Mesenchymal stem cell (in vitro differentiated cells and primary cell): Measurements from ENCODE around the gene OTOP3.

Source experiments
- DNase-seq: peaks from one replicate; pipeline ENCODE4 v3.0.0-alpha.2; 2013
- H2AFZ ChIP-seq: one replicate; pipeline ENCODE4 v1.6.1; 2013; ENCODE audit warnings: low read depth, mild to moderate bottlenecking, control low read depth, inconsistent platforms, low read length, moderate library complexity
- H2AK5ac ChIP-seq: 2 replicates; pipeline ENCODE4 v1.6.1; 2013; ENCODE audit warnings: low read length, moderate library complexity, mild to moderate bottlenecking, inconsistent platforms; ENCODE audit not compliant: severe bottlenecking
- H2BK120ac ChIP-seq: one replicate; pipeline ENCODE4 v1.6.1; 2013; ENCODE audit warnings: low read depth, mild to moderate bottlenecking, inconsistent platforms, low read length, moderate library complexity
- H2BK12ac ChIP-seq, 2 experiments: one replicate each; pipeline ENCODE4 v1.6.1; 2013; ENCODE audit warnings: inconsistent platforms in 2 of 2, low read length in 2 of 2, mild to moderate bottlenecking in 2 of 2, moderate library complexity in 2 of 2, control low read depth in 1 of 2
- H2BK15ac ChIP-seq: one replicate; pipeline ENCODE4 v1.6.1; 2013; ENCODE audit warnings: mild to moderate bottlenecking, low read depth, inconsistent platforms; ENCODE audit not compliant: poor library complexity, severe bottlenecking
- H2BK5ac ChIP-seq: 2 replicates; pipeline ENCODE4 v1.6.1; 2013; ENCODE audit warnings: low read depth, mild to moderate bottlenecking, low read length, control low read depth, inconsistent platforms; ENCODE audit not compliant: poor library complexity, severe bottlenecking
- H3K14ac ChIP-seq, 2 experiments: one replicate each; pipeline ENCODE4 v1.6.1; 2013; ENCODE audit warnings: inconsistent platforms in 2 of 2, low read length in 2 of 2, control low read depth in 1 of 2, mild to moderate bottlenecking in 1 of 2, moderate library complexity in 1 of 2
- H3K18ac ChIP-seq, 2 experiments: one replicate each; pipeline ENCODE4 v1.6.1; 2013; ENCODE audit warnings: inconsistent platforms in 2 of 2, low read length in 2 of 2, control low read depth in 1 of 2, low read depth in 1 of 2, mild to moderate bottlenecking in 1 of 2
- H3K23ac ChIP-seq, 2 experiments: one replicate each; pipeline ENCODE4 v1.6.1; 2013; ENCODE audit warnings: inconsistent platforms in 2 of 2, low read length in 2 of 2, mild to moderate bottlenecking in 2 of 2, moderate library complexity in 2 of 2, control low read depth in 1 of 2
- H3K27ac ChIP-seq: 2 replicates; pipeline ENCODE4 v1.5.1; 2013; ENCODE audit warnings: mild to moderate bottlenecking, moderate library complexity, low read length, control low read depth, inconsistent platforms; ENCODE audit not compliant: poor library complexity, severe bottlenecking
- H3K27me3 ChIP-seq, 2 experiments: 2 replicates each; pipeline versions ENCODE4 v1.6.1 to v1.7.0; 2013; ENCODE audit warnings: low read length in 2 of 2, mild to moderate bottlenecking in 2 of 2, moderate library complexity in 2 of 2, control low read depth in 1 of 2, inconsistent platforms in 1 of 2; ENCODE audit not compliant: control insufficient read depth in 1 of 2, insufficient read depth in 1 of 2
- H3K36me3 ChIP-seq, 2 experiments: 2 replicates each; pipeline versions ENCODE4 v1.6.1 to v1.7.0; 2013; ENCODE audit warnings: low read length in 2 of 2, control low read depth in 1 of 2, inconsistent platforms in 1 of 2, low read depth in 1 of 2, mild to moderate bottlenecking in 1 of 2; ENCODE audit not compliant: insufficient read depth in 2 of 2, control insufficient read depth in 1 of 2
- H3K4ac ChIP-seq, 2 experiments: one replicate each; pipeline ENCODE4 v1.6.1; 2013; ENCODE audit warnings: inconsistent platforms in 2 of 2, low read length in 2 of 2, mild to moderate bottlenecking in 2 of 2, moderate library complexity in 2 of 2, control low read depth in 1 of 2, low read depth in 1 of 2
- H3K4me1 ChIP-seq: 2 replicates; pipeline ENCODE4 v1.6.1; 2013; ENCODE audit warnings: low read depth, low read length, control low read depth; ENCODE audit not compliant: control insufficient read depth, insufficient read depth
- H3K4me2 ChIP-seq: 2 replicates; pipeline ENCODE4 v1.6.1; 2013; ENCODE audit warnings: low read length, mild to moderate bottlenecking, inconsistent platforms; ENCODE audit not compliant: poor library complexity, severe bottlenecking
- H3K4me3 ChIP-seq, 2 experiments: 2 replicates each; pipeline versions ENCODE4 v1.5.1 to v1.7.0; 2013; ENCODE audit warnings: low read length in 2 of 2, mild to moderate bottlenecking in 2 of 2, control low read depth in 1 of 2, low read depth in 1 of 2; ENCODE audit not compliant: insufficient read depth in 1 of 2
- H3K79me1 ChIP-seq: replicated peaks from 2 replicates; pipeline ENCODE4 v1.6.1; 2013; ENCODE audit warnings: mild to moderate bottlenecking, control low read depth, low read length, inconsistent platforms; ENCODE audit not compliant: poor library complexity, severe bottlenecking
- H3K9ac ChIP-seq: 2 replicates; pipeline ENCODE4 v1.7.0; 2013; ENCODE audit warnings: mild to moderate bottlenecking, low read length, moderate library complexity
- H3K9me3 ChIP-seq: 2 replicates; pipeline ENCODE4 v1.7.0; 2013; ENCODE audit warnings: mild to moderate bottlenecking, low read length; ENCODE audit not compliant: control insufficient read depth
- H4K8ac ChIP-seq: one replicate; pipeline ENCODE4 v1.6.1; 2013; ENCODE audit warnings: inconsistent platforms, mild to moderate bottlenecking, low read length, moderate library complexity
- H4K91ac ChIP-seq: one replicate; pipeline ENCODE4 v1.6.1; 2013; ENCODE audit warnings: mild to moderate bottlenecking, low read length, inconsistent platforms
- WGBS: methylation state at CpG from one replicate; pipeline ENCODE4 v1.1.7; 2013; ENCODE audit warnings: mixed read lengths; 5-methylcytosine and 5-hydroxymethylcytosine counted together

The OTOP3 gene

GRCh38 chr17:74920642-74921025 is 15.1 kb upstream of the OTOP3 start:
- Histone ChIP-seq H3K14ac (no peak overlapping the region), H2BK120ac (no peak overlapping the region), H3K36me3 (no peaks in the 10 kb centered on the region), H2BK15ac (no peak overlapping the region), H2BK12ac (no peak overlapping the region), H3K27me3 (peaks cover 66 to 89% of the 10 kb centered on the region in 2 experiments), H3K9me3 (no peaks in the 10 kb centered on the region), H3K79me1 (no peaks in the 10 kb centered on the region), H3K9ac (no peak overlapping the region), H3K4me2 (no peak overlapping the region), H3K23ac (no peak overlapping the region), H3K18ac (no peak overlapping the region), H3K4me1 (peaks cover 30% of the 10 kb centered on the region), H4K8ac (no peak overlapping the region), H3K4ac (no peak overlapping the region), H3K27ac (no peak overlapping the region), H2BK5ac (no peak overlapping the region), H2AFZ (no peak overlapping the region), H4K91ac (no peak overlapping the region), H2AK5ac (no peak overlapping the region), H3K4me3 (no peak overlapping the region)
- 75% methylated on average over 5 of the region's 6 CpGs for WGBS
- DNase-seq = no peak

DNA sequence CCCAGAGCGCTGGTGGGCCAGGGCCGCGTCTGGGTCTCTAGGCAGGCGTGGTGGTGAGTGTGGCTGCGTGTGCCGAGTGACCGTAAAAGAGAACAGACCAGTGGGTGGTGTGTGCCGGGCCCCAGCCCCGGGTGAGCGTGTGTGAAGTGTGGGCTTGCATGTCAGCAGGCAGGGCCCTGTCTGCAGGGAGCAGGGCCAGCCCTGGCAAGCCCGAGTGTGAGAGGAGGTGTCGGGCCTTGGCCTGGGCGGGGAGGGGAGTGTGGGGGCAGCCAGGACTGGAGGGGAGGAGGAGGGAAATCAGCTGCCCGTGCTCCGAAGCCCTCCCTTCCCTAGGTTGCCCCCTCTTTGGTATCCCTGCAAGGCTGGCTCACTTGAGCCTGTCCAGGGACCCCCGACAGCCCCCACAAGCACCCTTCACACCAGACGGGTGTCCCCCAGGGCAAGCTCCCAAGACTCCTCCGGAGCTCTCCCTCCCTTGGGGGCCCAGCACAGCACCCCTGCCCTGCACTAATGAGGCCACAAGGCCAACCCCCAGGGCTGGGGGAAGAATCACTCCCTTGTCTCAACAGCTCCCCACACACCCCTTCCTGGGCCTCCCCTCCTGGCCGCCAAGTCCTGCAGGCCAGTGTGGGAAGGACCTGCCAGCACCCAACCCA is 14.5 kb upstream of the OTOP3 start:
- Histone ChIP-seq H3K18ac (no peak overlapping the region), H4K91ac (no peak overlapping the region), H3K14ac (no peak overlapping the region), H2BK15ac (no peak overlapping the region), H3K23ac (no peak overlapping the region), H2BK120ac (no peak overlapping the region), H3K79me1 (no peaks in the 10 kb centered on the region), H3K27ac (no peak overlapping the region), H3K4ac (no peak overlapping the region), H2BK5ac (no peak overlapping the region), H3K27me3 (peaks cover 66 to 91% of the 10 kb centered on the region in 2 experiments), H2BK12ac (no peak overlapping the region), H3K36me3 (no peaks in the 10 kb centered on the region), H3K4me3 (no peak overlapping the region), H2AK5ac (no peak overlapping the region), H4K8ac (no peak overlapping the region), H3K4me1 (peaks cover 28% of the 10 kb centered on the region), H2AFZ (no peak overlapping the region), H3K9me3 (no peaks in the 10 kb centered on the region), H3K9ac (no peak overlapping the region), H3K4me2 (no peak overlapping the region)
- 75% methylated on average over 16 of the region's 19 CpGs for WGBS
- DNase-seq = no peak

GRCh38 chr17:74921769-74922168 is 13.9 kb upstream of the OTOP3 start:
- H3K27ac ChIP-seq = no peak overlapping the region
- no peak overlapping the region for H3K9ac ChIP-seq
- no peak overlapping the region for H3K18ac ChIP-seq
- peaks cover 66 to 87% of the 10 kb centered on the region in 2 experiments for H3K27me3 ChIP-seq
- no peak overlapping the region for H4K91ac ChIP-seq
- H2BK120ac ChIP-seq = no peak overlapping the region
- H2BK12ac ChIP-seq = no peak overlapping the region
- WGBS = 93% methylated on average over 2 of the region's 2 CpGs
- no peak overlapping the region for H2AK5ac ChIP-seq
- no peaks in the 10 kb centered on the region for H3K79me1 ChIP-seq
- no peak overlapping the region for H3K4me2 ChIP-seq
- H2BK15ac ChIP-seq = no peak overlapping the region
- H3K9me3 ChIP-seq = no peaks in the 10 kb centered on the region
- no peak for DNase-seq
- H3K4me1 ChIP-seq = peaks cover 22% of the 10 kb centered on the region
- H3K14ac ChIP-seq = no peak overlapping the region
- H2AFZ ChIP-seq = no peak overlapping the region
- no peak overlapping the region for H3K23ac ChIP-seq
- H3K36me3 ChIP-seq = no peaks in the 10 kb centered on the region
- no peak overlapping the region for H4K8ac ChIP-seq
- H3K4me3 ChIP-seq = no peak overlapping the region
- H2BK5ac ChIP-seq = no peak overlapping the region
- H3K4ac ChIP-seq = no peak overlapping the region

GRCh38 chr17:74922172-74922571 is 13.5 kb upstream of the OTOP3 start:
- no peak overlapping the region for H4K91ac ChIP-seq
- no peak overlapping the region for H4K8ac ChIP-seq
- H2BK15ac ChIP-seq = no peak overlapping the region
- H2BK5ac ChIP-seq = no peak overlapping the region
- no peak overlapping the region for H2AK5ac ChIP-seq
- WGBS = 70% methylated on average over 6 of the region's 6 CpGs
- no peaks in the 10 kb centered on the region for H3K36me3 ChIP-seq
- no peaks in the 10 kb centered on the region for H3K79me1 ChIP-seq
- H3K4me1 ChIP-seq = peaks cover 19% of the 10 kb centered on the region
- H3K9ac ChIP-seq = no peak overlapping the region
- no peak overlapping the region for H3K4me2 ChIP-seq
- DNase-seq = no peak
- no peak overlapping the region for H2BK120ac ChIP-seq
- no peaks in the 10 kb centered on the region for H3K9me3 ChIP-seq
- H3K23ac ChIP-seq = no peak overlapping the region
- H3K18ac ChIP-seq = no peak overlapping the region
- H2AFZ ChIP-seq = no peak overlapping the region
- peaks cover 66 to 87% of the 10 kb centered on the region in 2 experiments for H3K27me3 ChIP-seq
- no peak overlapping the region for H3K4ac ChIP-seq
- no peak overlapping the region for H3K4me3 ChIP-seq
- H3K27ac ChIP-seq = no peak overlapping the region
- no peak overlapping the region for H2BK12ac ChIP-seq
- H3K14ac ChIP-seq = no peak overlapping the region
